ENCODE data around the gene TMEM151B. TPM values are rescaled to one million over a fixed set of nuclear protein-coding genes. Genes with fewer than 3 reads are reported as not detected.

The TMEM151B gene
- total RNA-seq, 2 donors from 2014 or later, result 0.12 to 0.19 TPM

GRCh38 chr6:44264154-44265006 lies 5.9 kb upstream of the TMEM151B start:
- peaks cover 8% of the 10 kb centered on the region for H3K36me3 ChIP-seq
- peak overlapping the region; percentile 92 for H3K4me3 ChIP-seq
- peak overlapping the region; percentile 89 to 95 for H3K9ac ChIP-seq (ENCODE audit: low read depth in 2 of 2, low read length in 2 of 2)
- peak overlapping the region; percentile 85 for H3K27ac ChIP-seq
- TF ChIP-seq, protein P1, sequence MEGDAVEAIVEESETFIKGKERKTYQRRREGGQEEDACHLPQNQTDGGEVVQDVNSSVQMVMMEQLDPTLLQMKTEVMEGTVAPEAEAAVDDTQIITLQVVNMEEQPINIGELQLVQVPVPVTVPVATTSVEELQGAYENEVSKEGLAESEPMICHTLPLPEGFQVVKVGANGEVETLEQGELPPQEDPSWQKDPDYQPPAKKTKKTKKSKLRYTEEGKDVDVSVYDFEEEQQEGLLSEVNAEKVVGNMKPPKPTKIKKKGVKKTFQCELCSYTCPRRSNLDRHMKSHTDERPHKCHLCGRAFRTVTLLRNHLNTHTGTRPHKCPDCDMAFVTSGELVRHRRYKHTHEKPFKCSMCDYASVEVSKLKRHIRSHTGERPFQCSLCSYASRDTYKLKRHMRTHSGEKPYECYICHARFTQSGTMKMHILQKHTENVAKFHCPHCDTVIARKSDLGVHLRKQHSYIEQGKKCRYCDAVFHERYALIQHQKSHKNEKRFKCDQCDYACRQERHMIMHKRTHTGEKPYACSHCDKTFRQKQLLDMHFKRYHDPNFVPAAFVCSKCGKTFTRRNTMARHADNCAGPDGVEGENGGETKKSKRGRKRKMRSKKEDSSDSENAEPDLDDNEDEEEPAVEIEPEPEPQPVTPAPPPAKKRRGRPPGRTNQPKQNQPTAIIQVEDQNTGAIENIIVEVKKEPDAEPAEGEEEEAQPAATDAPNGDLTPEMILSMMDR (IDR thresholded peaks at IDR 0.05), result no peak
- H3K4me1 ChIP-seq, result peaks cover 10% of the 10 kb centered on the region
- intact Hi-C loops (cut with DNase I), result no loop called here
- DNase-seq, result peak; percentile 60
- peaks cover 7% of the 10 kb centered on the region for H3K27me3 ChIP-seq
- no peaks in the 10 kb centered on the region for H3K9me3 ChIP-seq

DNA sequence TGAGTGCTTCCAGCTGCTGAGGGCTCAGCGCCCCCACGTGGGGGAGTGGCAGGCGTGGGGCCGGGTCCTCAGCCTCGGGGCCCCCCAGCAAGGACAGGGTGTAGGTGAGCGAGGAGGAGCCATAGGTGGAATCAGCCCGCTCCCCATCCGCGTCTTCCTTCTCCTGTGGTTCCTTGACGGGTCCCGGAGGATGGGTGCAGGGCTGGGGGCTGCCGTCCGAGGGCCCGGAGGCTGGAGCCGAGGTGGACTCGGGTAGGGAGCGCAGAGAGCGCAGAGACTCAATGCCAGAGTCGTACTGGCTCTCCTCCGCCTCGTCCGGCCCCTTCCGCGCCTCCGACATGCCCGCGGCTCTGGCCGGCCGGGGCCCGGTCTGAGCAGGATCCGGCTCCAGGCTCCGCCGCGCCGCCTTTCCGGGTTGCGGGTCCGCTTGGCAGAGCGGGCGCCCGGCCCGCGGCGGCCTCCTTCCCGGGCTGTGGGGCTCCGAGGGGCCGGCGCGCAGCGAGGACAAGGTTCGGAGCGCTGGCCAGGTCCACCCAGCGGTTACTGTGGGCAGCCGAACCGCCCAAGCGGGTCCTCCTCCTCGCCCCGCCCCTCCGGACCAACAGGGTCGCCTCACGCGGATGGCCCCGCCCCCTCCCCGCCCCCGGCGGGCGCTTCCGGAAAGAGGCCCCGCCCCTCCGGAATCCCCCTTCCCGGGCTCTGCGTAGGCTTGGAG lies 5.1 kb upstream of the TMEM151B start, which contains the start of gene NFKBIE:
TSS of gene NFKBIE (minus strand) at position 545 of the 715 bp plus-strand sequence. CDS start at position 340, 205 bp downstream.
- peak; percentile 98 for DNase-seq
- intact Hi-C loops (cut with DNase I), result no loop called here
- TF ChIP-seq, protein P1 (IDR thresholded peaks at IDR 0.05), result no peak
- peak within 1 kb of the TSS; percentile 89 to 95 for H3K9ac ChIP-seq (ENCODE audit: low read depth in 2 of 2, low read length in 2 of 2)
- H3K36me3 ChIP-seq, result peaks cover under 1% of the 10 kb centered on the region
- H3K4me1 ChIP-seq, result peaks cover 10% of the 10 kb centered on the region
- peak within 1 kb of the TSS; percentile 92 for H3K4me3 ChIP-seq
- peak within 1 kb of the TSS; percentile 85 for H3K27ac ChIP-seq
- H3K9me3 ChIP-seq, result no peaks in the 10 kb centered on the region
- peaks cover 12% of the 10 kb centered on the region for H3K27me3 ChIP-seq

DNA sequence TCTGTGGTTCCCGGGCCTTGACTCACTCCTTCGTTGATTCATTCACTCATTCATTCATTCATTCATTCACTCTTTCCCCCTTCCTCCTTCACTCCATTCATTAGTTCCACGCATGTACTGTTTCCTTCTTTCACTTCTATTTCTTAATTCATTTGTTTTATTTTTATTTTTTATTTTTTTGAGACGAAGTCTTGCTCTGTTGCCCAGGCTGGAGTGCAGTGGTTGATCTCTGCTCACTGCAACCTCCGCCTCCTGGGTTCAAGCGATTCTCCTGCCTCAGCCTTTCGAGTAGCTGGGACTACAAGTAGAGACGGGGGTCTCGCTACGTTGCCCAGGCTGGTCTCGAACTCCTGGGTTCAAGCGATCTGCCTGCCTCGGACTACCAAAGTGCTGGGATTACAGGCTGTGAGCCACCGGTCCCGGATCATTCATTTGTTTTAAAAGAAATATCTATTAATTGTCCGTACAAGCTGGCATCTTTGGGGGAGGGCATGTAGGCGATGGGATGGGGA lies 4.5 kb upstream of the TMEM151B start:
- intact Hi-C loops (cut with DNase I), result no loop called here
- H3K27me3 ChIP-seq, result peaks cover 16% of the 10 kb centered on the region
- TF ChIP-seq, protein P1 (IDR thresholded peaks at IDR 0.05), result no peak
- H3K4me1 ChIP-seq, result peaks cover 10% of the 10 kb centered on the region
- H3K9me3 ChIP-seq, result no peaks in the 10 kb centered on the region
- no peaks in the 10 kb centered on the region for H3K36me3 ChIP-seq
- H3K9ac ChIP-seq (ENCODE audit: low read depth in 2 of 2, low read length in 2 of 2), result no peak overlapping the region
- peak overlapping the region; percentile 85 for H3K27ac ChIP-seq
- peak overlapping the region; percentile 92 for H3K4me3 ChIP-seq
- DNase-seq, result no peak

GRCh38 chr6:44266347-44266746 lies 3.9 kb upstream of the TMEM151B start:
- intact Hi-C loops (cut with DNase I), result no loop called here
- TF ChIP-seq, protein P1 (IDR thresholded peaks at IDR 0.05), result no peak
- Histone ChIP-seq H3K9me3 (no peaks in the 10 kb centered on the region), H3K27me3 (peaks cover 20% of the 10 kb centered on the region), H3K4me3 (no peak overlapping the region), H3K9ac (ENCODE audit: low read depth in 2 of 2, low read length in 2 of 2) (no peak overlapping the region), H3K36me3 (no peaks in the 10 kb centered on the region), H3K4me1 (peaks cover 8% of the 10 kb centered on the region), H3K27ac (peak overlapping the region; percentile 85)
- DNase-seq, result no peak

DNA sequence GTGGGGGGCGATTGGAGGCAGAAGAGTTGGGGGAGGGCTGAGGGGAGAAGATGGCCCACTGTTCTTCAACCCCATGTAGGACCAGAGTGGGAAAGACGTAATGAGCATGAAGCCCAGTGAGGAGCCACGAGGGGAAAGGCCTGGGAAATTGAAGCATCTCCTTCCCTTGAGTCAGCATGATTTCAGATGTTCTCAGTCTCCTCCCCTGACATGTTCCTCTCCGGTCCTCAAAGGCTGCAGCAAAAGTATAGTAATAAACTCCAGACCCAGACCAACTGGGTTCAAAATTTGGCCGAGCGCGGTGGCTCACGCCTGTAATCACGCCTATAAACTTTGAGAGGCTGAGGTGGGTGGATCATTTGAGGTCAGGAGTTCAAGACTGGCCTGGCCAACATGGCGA lies 3.0 kb upstream of the TMEM151B start:
- Histone ChIP-seq H3K36me3 (no peaks in the 10 kb centered on the region), H3K4me1 (peaks cover 6% of the 10 kb centered on the region), H3K9ac (ENCODE audit: low read depth in 2 of 2, low read length in 2 of 2) (no peak overlapping the region), H3K27ac (no peak overlapping the region), H3K4me3 (no peak overlapping the region), H3K9me3 (no peaks in the 10 kb centered on the region), H3K27me3 (peaks cover 27% of the 10 kb centered on the region)
- TF ChIP-seq, protein P1 (IDR thresholded peaks at IDR 0.05), result no peak
- intact Hi-C loops (cut with DNase I), result no loop called here
- no peak for DNase-seq

Data from colonic mucosa (tissue), 4 donors.